OCI-LY1 (cell line): ENCODE data around the gene FAM13A.

Experiments
- H2AFZ ChIP-seq: fragments of 200-600 bp; sonication (generic), shearing (Covaris generic); 2 replicates; pipeline ENCODE4 v1.6.0; 2014; ENCODE audit warnings: antibody characterized with exemption, mild to moderate bottlenecking, low read length
- H3F3A ChIP-seq: fragments of 200-600 bp; sonication (generic), shearing (Covaris generic); 2 replicates; pipeline ENCODE4 v1.6.0; 2014; ENCODE audit warnings: mild to moderate bottlenecking, antibody characterized with exemption, low read length, moderate library complexity; ENCODE audit not compliant: insufficient read depth
- H3K27ac ChIP-seq: fragments of 200-600 bp; sonication (generic); 2 replicates; pipeline ENCODE4 v1.5.1; 2014; ENCODE audit warnings: low read length, mixed run types, mild to moderate bottlenecking, low read depth; ENCODE audit not compliant: poor library complexity, severe bottlenecking
- H3K27me3 ChIP-seq: fragments of 200-600 bp; sonication (generic); 2 replicates; pipeline ENCODE4 v1.6.0; 2014; ENCODE audit warnings: antibody characterized with exemption, mild to moderate bottlenecking, low read length, moderate library complexity; ENCODE audit not compliant: insufficient read depth
- H3K36me3 ChIP-seq: fragments of 200-600 bp; sonication (generic); 2 replicates; pipeline ENCODE4 v1.6.1; 2014; ENCODE audit warnings: mild to moderate bottlenecking, antibody characterized with exemption, low read length, moderate library complexity, mixed read lengths; ENCODE audit not compliant: insufficient read depth
- H3K4me1 ChIP-seq: fragments of 200-600 bp; sonication (generic); 2 replicates; pipeline ENCODE4 v1.5.1; 2014; ENCODE audit warnings: mild to moderate bottlenecking, low read length, moderate library complexity; ENCODE audit not compliant: insufficient read depth, severe bottlenecking
- H3K4me2 ChIP-seq: fragments of 200-600 bp; sonication (generic), shearing (Covaris generic); 2 replicates; pipeline ENCODE4 v1.6.1; 2014; ENCODE audit warnings: low read length
- H3K4me3 ChIP-seq: fragments of 200-600 bp; sonication (generic); 2 replicates; pipeline ENCODE4 v1.5.1; 2014; ENCODE audit warnings: low read length, low read depth, mild to moderate bottlenecking, mixed read lengths; ENCODE audit not compliant: poor library complexity, severe bottlenecking
- H3K79me2 ChIP-seq: fragments of 200-600 bp; shearing (Covaris generic); 2 replicates; pipeline ENCODE4 v1.6.1; 2016; ENCODE audit warnings: mixed run types, low read length, mixed read lengths; ENCODE audit not compliant: insufficient read depth
- H3K9ac ChIP-seq: fragments of 200-600 bp; sonication (generic), shearing (Covaris generic); 2 replicates; pipeline ENCODE4 v1.6.1; 2014; ENCODE audit warnings: mild to moderate bottlenecking, low read length, mixed read lengths
- H3K9me2 ChIP-seq: fragments of 200-600 bp; sonication (generic), shearing (Covaris generic); 2 replicates; pipeline ENCODE4 v1.6.1; 2014; ENCODE audit warnings: low read depth, mild to moderate bottlenecking, low read length, mixed read lengths
- H3K9me3 ChIP-seq: fragments of 200-600 bp; shearing (Covaris generic); 2 replicates; pipeline ENCODE4 v1.6.1; 2014; ENCODE audit warnings: low read length, mixed read lengths
- H4K20me1 ChIP-seq: fragments of 200-600 bp; sonication (generic), shearing (Covaris generic); 2 replicates; pipeline ENCODE4 v1.6.0; 2016; ENCODE audit warnings: mild to moderate bottlenecking, low read length; ENCODE audit not compliant: insufficient read depth
- CTCF ChIP-seq: fragments of 200-600 bp; sonication (generic), shearing (Covaris generic); IDR thresholded peaks from 2 replicates; pipeline ENCODE4 v1.5.1; 2017; ENCODE audit warnings: mild to moderate bottlenecking, antibody characterized with exemption, low read length, moderate library complexity, mixed read lengths
- EZH2 ChIP-seq: fragments of 200-600 bp; sonication (generic), shearing (Covaris generic); IDR thresholded peaks from 2 replicates; pipeline ENCODE4 v1.8.0; 2017; ENCODE audit warnings: borderline replicate concordance, mixed run types, mild to moderate bottlenecking, antibody characterized with exemption, low read length, moderate library complexity, mixed read lengths

FAM13A gene

GRCh38 chr4:88725986-88726385, 331.0 kb downstream of the FAM13A start:
- H3F3A ChIP-seq, result no peaks in the 10 kb centered on the region
- H3K36me3 ChIP-seq, result no peaks in the 10 kb centered on the region
- H3K79me2 ChIP-seq, result no peaks in the 10 kb centered on the region
- no peaks in the 10 kb centered on the region for H3K27me3 ChIP-seq
- TF ChIP-seq EZH2, result no peak
- TF ChIP-seq CTCF, result no peak
- no peaks in the 10 kb centered on the region for H4K20me1 ChIP-seq
- H3K27ac ChIP-seq, result no peak overlapping the region
- no peak overlapping the region for H3K4me3 ChIP-seq
- H3K9ac ChIP-seq, result no peak overlapping the region
- H3K9me3 ChIP-seq, result no peaks in the 10 kb centered on the region
- no peaks in the 10 kb centered on the region for H3K4me1 ChIP-seq
- H3K9me2 ChIP-seq, result no peaks in the 10 kb centered on the region
- no peak overlapping the region for H2AFZ ChIP-seq
- no peak overlapping the region for H3K4me2 ChIP-seq

- Histone ChIP-seq H3F3A (no peaks in the 10 kb centered on the region), H2AFZ (no peak overlapping the region), H3K27ac (no peak overlapping the region), H4K20me1 (no peaks in the 10 kb centered on the region), H3K79me2 (no peaks in the 10 kb centered on the region), H3K9me2 (no peaks in the 10 kb centered on the region), H3K9me3 (no peaks in the 10 kb centered on the region), H3K9ac (no peak overlapping the region), H3K4me1 (no peaks in the 10 kb centered on the region), H3K4me3 (no peak overlapping the region), H3K4me2 (no peak overlapping the region), H3K36me3 (no peaks in the 10 kb centered on the region), H3K27me3 (no peaks in the 10 kb centered on the region)
- no peak for TF ChIP-seq EZH2
- TF ChIP-seq CTCF, result no peak
Observed at GRCh38 chr4:88725143-88725542, 331.8 kb downstream of the FAM13A start.

GRCh38 chr4:88724406-88724805, 332.6 kb downstream of the FAM13A start:
- Histone ChIP-seq H3K9me3 (no peaks in the 10 kb centered on the region), H3K4me2 (no peak overlapping the region), H4K20me1 (no peaks in the 10 kb centered on the region), H3F3A (no peaks in the 10 kb centered on the region), H3K27me3 (no peaks in the 10 kb centered on the region), H3K9me2 (no peaks in the 10 kb centered on the region), H3K4me3 (no peak overlapping the region), H3K4me1 (no peaks in the 10 kb centered on the region), H3K27ac (no peak overlapping the region), H2AFZ (no peak overlapping the region), H3K36me3 (no peaks in the 10 kb centered on the region), H3K79me2 (no peaks in the 10 kb centered on the region), H3K9ac (no peak overlapping the region)
- TF ChIP-seq CTCF (no peak), EZH2 (no peak)
